ENCODE measurements around the gene INPP5K.

INPP5K gene

DNA sequence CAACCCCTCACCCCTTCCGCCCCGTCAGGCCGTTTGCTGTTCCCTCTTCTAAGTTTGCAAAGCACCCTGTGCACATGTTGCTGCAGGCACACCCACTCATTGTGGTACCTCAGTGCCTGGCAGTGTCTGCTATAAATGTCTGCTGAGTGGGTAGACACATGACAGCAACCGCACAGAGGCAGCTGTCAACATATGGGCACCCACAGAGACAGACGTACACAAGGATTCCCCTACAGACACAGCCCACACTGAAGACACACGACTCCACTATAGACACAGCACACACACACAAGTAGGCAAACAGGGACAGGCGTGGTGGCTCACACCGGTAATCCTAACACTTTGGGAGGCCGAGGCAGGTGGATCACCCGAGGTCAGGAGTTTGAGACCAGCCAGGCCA lies 42.6 kb downstream of the INPP5K start:
- Histone ChIP-seq H3K27me3 (ENCODE audit: control insufficient read depth in 3 of 3, insufficient read depth in 3 of 3, low read depth in 1 of 3, low read length in 3 of 3) (no peaks in the 10 kb centered on the region), H3K9me3 (replicated peaks in 1 of 2; ENCODE audit: control insufficient read depth in 2 of 2, insufficient read depth in 1 of 2, low read depth in 1 of 2, low read length in 2 of 2) (peaks cover 0 to 5% of the 10 kb centered on the region in 2 donors), H3K4me1 (ENCODE audit: control insufficient read depth in 2 of 2, insufficient read depth in 1 of 2, low read depth in 1 of 2, low read length in 2 of 2) (peaks cover 0 to 3% of the 10 kb centered on the region in 2 donors), H2BK120ac (ENCODE audit: low read depth, low read length) (peak overlapping the region; percentile 47), H3K79me1 (ENCODE audit: low read depth, low read length) (peaks cover 6% of the 10 kb centered on the region), H3K23ac (ENCODE audit: low read depth, low read length, poor library complexity) (no peak overlapping the region), H3K4me3 (ENCODE audit: low read length in 2 of 2) (no peak overlapping the region), H3K4ac (ENCODE audit: low read length) (no peak overlapping the region), H2AFZ (ENCODE audit: low read length) (no peak overlapping the region), H3K27ac (replicated peaks; ENCODE audit: low read length) (no peak overlapping the region), H3K4me2 (ENCODE audit: insufficient read depth, low read length, poor library complexity, severe bottlenecking) (no peak overlapping the region), H3K9ac (ENCODE audit: low read depth, low read length, poor library complexity) (no peak overlapping the region), H3K18ac (ENCODE audit: low read length) (no peak overlapping the region), H2BK5ac (ENCODE audit: low read length) (no peak overlapping the region), H2BK12ac (ENCODE audit: low read length) (no peak overlapping the region), H4K8ac (ENCODE audit: low read depth, low read length) (no peak overlapping the region), H4K91ac (ENCODE audit: low read depth, low read length, poor library complexity) (no peak overlapping the region), H2AK5ac (ENCODE audit: low read depth, low read length) (no peak overlapping the region), H3K14ac (ENCODE audit: low read length) (no peak overlapping the region), H2BK15ac (ENCODE audit: low read length) (no peak overlapping the region), H3K36me3 (replicated peaks in 1 of 2; ENCODE audit: control insufficient read depth in 2 of 2, insufficient read depth in 2 of 2, low read length in 2 of 2) (peaks cover 41 to 54% of the 10 kb centered on the region in 2 donors)
- WGBS, 2 donors (ENCODE audit: extremely low coverage in 2 of 2, insufficient read length in 2 of 2, insufficient replicate concordance in 1 of 2), result no CpG with 5 or more reads among the region's 10 CpGs
- no peak for DNase-seq (ENCODE audit: low spot score)

- H3K9ac ChIP-seq (ENCODE audit: low read depth, low read length, poor library complexity), result peak overlapping the region; percentile 21
- H4K91ac ChIP-seq (ENCODE audit: low read depth, low read length, poor library complexity), result no peak overlapping the region
- H2BK15ac ChIP-seq (ENCODE audit: low read length), result no peak overlapping the region
- peaks cover 41 to 54% of the 10 kb centered on the region in 2 donors for H3K36me3 ChIP-seq (replicated peaks in 1 of 2; ENCODE audit: control insufficient read depth in 2 of 2, insufficient read depth in 2 of 2, low read length in 2 of 2)
- DNase-seq (ENCODE audit: low spot score), result no peak
- H3K27me3 ChIP-seq (ENCODE audit: control insufficient read depth in 3 of 3, insufficient read depth in 3 of 3, low read depth in 1 of 3, low read length in 3 of 3), result no peaks in the 10 kb centered on the region
- peaks cover 10% of the 10 kb centered on the region for H3K79me1 ChIP-seq (ENCODE audit: low read depth, low read length)
- peaks cover 0 to 8% of the 10 kb centered on the region in 2 donors for H3K4me1 ChIP-seq (ENCODE audit: control insufficient read depth in 2 of 2, insufficient read depth in 1 of 2, low read depth in 1 of 2, low read length in 2 of 2)
- no peak overlapping the region for H3K4ac ChIP-seq (ENCODE audit: low read length)
- H2BK12ac ChIP-seq (ENCODE audit: low read length), result no peak overlapping the region
- H2BK120ac ChIP-seq (ENCODE audit: low read depth, low read length), result peak overlapping the region; percentile 47
- peak overlapping the region; percentile 38 for H3K18ac ChIP-seq (ENCODE audit: low read length)
- H4K8ac ChIP-seq (ENCODE audit: low read depth, low read length), result no peak overlapping the region
- no peak overlapping the region for H2AK5ac ChIP-seq (ENCODE audit: low read depth, low read length)
- WGBS, 2 donors (ENCODE audit: extremely low coverage in 2 of 2, insufficient read length in 2 of 2, insufficient replicate concordance in 1 of 2), result no CpG with 5 or more reads among the region's 11 CpGs
- H3K9me3 ChIP-seq (replicated peaks in 1 of 2; ENCODE audit: control insufficient read depth in 2 of 2, insufficient read depth in 1 of 2, low read depth in 1 of 2, low read length in 2 of 2), result peaks cover 0 to 5% of the 10 kb centered on the region in 2 donors
- no peak overlapping the region for H3K14ac ChIP-seq (ENCODE audit: low read length)
- H3K4me2 ChIP-seq (ENCODE audit: insufficient read depth, low read length, poor library complexity, severe bottlenecking), result no peak overlapping the region
- H3K23ac ChIP-seq (ENCODE audit: low read depth, low read length, poor library complexity), result peak overlapping the region; percentile 80
- H2AFZ ChIP-seq (ENCODE audit: low read length), result no peak overlapping the region
- H3K27ac ChIP-seq (replicated peaks; ENCODE audit: low read length), result no peak overlapping the region
- H2BK5ac ChIP-seq (ENCODE audit: low read length), result no peak overlapping the region
- H3K4me3 ChIP-seq (ENCODE audit: low read length in 2 of 2), result no peak overlapping the region
These were observed 43.2 kb downstream of the INPP5K start for GRCh38 chr17:1473170-1473569.

GRCh38 chr17:1471911-1472821 lies 44.2 kb downstream of the INPP5K start:
- Histone ChIP-seq H3K4ac (ENCODE audit: low read length) (no peak overlapping the region), H3K79me1 (ENCODE audit: low read depth, low read length) (peaks cover 11% of the 10 kb centered on the region), H3K27ac (replicated peaks; ENCODE audit: low read length) (no peak overlapping the region), H4K91ac (ENCODE audit: low read depth, low read length, poor library complexity) (no peak overlapping the region), H2AK5ac (ENCODE audit: low read depth, low read length) (no peak overlapping the region), H3K36me3 (replicated peaks in 1 of 2; ENCODE audit: control insufficient read depth in 2 of 2, insufficient read depth in 2 of 2, low read length in 2 of 2) (peaks cover 37 to 49% of the 10 kb centered on the region in 2 donors), H3K4me1 (ENCODE audit: control insufficient read depth in 2 of 2, insufficient read depth in 1 of 2, low read depth in 1 of 2, low read length in 2 of 2) (peaks cover 3 to 14% of the 10 kb centered on the region in 2 donors), H3K9ac (ENCODE audit: low read depth, low read length, poor library complexity) (no peak overlapping the region), H3K4me3 (ENCODE audit: low read length in 2 of 2) (no peak overlapping the region), H2BK120ac (ENCODE audit: low read depth, low read length) (no peak overlapping the region), H4K8ac (ENCODE audit: low read depth, low read length) (no peak overlapping the region), H3K14ac (ENCODE audit: low read length) (peak overlapping the region; percentile 82), H3K4me2 (ENCODE audit: insufficient read depth, low read length, poor library complexity, severe bottlenecking) (no peak overlapping the region), H3K23ac (ENCODE audit: low read depth, low read length, poor library complexity) (no peak overlapping the region), H2BK15ac (ENCODE audit: low read length) (no peak overlapping the region), H2BK12ac (ENCODE audit: low read length) (no peak overlapping the region), H3K9me3 (replicated peaks in 1 of 2; ENCODE audit: control insufficient read depth in 2 of 2, insufficient read depth in 1 of 2, low read depth in 1 of 2, low read length in 2 of 2) (peaks cover 0 to 5% of the 10 kb centered on the region in 2 donors), H3K27me3 (ENCODE audit: control insufficient read depth in 3 of 3, insufficient read depth in 3 of 3, low read depth in 1 of 3, low read length in 3 of 3) (no peaks in the 10 kb centered on the region), H2AFZ (ENCODE audit: low read length) (no peak overlapping the region), H2BK5ac (ENCODE audit: low read length) (no peak overlapping the region), H3K18ac (ENCODE audit: low read length) (no peak overlapping the region)
- DNase-seq (ENCODE audit: low spot score), result no peak
- no CpG with 5 or more reads among the region's 42 CpGs for WGBS, 2 donors (ENCODE audit: extremely low coverage in 2 of 2, insufficient read length in 2 of 2, insufficient replicate concordance in 1 of 2)

- Histone ChIP-seq H3K4me3 (ENCODE audit: low read length in 2 of 2) (no peak overlapping the region), H3K4me1 (ENCODE audit: control insufficient read depth in 2 of 2, insufficient read depth in 1 of 2, low read depth in 1 of 2, low read length in 2 of 2) (peaks cover 3 to 14% of the 10 kb centered on the region in 2 donors), H3K4me2 (ENCODE audit: insufficient read depth, low read length, poor library complexity, severe bottlenecking) (no peak overlapping the region), H3K27ac (replicated peaks; ENCODE audit: low read length) (no peak overlapping the region), H3K4ac (ENCODE audit: low read length) (no peak overlapping the region), H3K79me1 (ENCODE audit: low read depth, low read length) (peaks cover 11% of the 10 kb centered on the region), H2AFZ (ENCODE audit: low read length) (no peak overlapping the region), H2BK12ac (ENCODE audit: low read length) (no peak overlapping the region), H3K36me3 (replicated peaks in 1 of 2; ENCODE audit: control insufficient read depth in 2 of 2, insufficient read depth in 2 of 2, low read length in 2 of 2) (peaks cover 37 to 52% of the 10 kb centered on the region in 2 donors), H4K8ac (ENCODE audit: low read depth, low read length) (no peak overlapping the region), H2BK5ac (ENCODE audit: low read length) (no peak overlapping the region), H3K27me3 (ENCODE audit: control insufficient read depth in 3 of 3, insufficient read depth in 3 of 3, low read depth in 1 of 3, low read length in 3 of 3) (no peaks in the 10 kb centered on the region), H3K23ac (ENCODE audit: low read depth, low read length, poor library complexity) (no peak overlapping the region), H2AK5ac (ENCODE audit: low read depth, low read length) (no peak overlapping the region), H3K14ac (ENCODE audit: low read length) (no peak overlapping the region), H2BK15ac (ENCODE audit: low read length) (no peak overlapping the region), H4K91ac (ENCODE audit: low read depth, low read length, poor library complexity) (no peak overlapping the region), H3K18ac (ENCODE audit: low read length) (no peak overlapping the region), H2BK120ac (ENCODE audit: low read depth, low read length) (no peak overlapping the region), H3K9me3 (replicated peaks in 1 of 2; ENCODE audit: control insufficient read depth in 2 of 2, insufficient read depth in 1 of 2, low read depth in 1 of 2, low read length in 2 of 2) (peaks cover 0 to 5% of the 10 kb centered on the region in 2 donors), H3K9ac (ENCODE audit: low read depth, low read length, poor library complexity) (no peak overlapping the region)
- no peak for DNase-seq (ENCODE audit: low spot score)
- no CpG with 5 or more reads among the region's 15 CpGs for whole genome bisulfite sequencing, 2 donors (ENCODE audit: extremely low coverage in 2 of 2, insufficient read length in 2 of 2, insufficient replicate concordance in 1 of 2)
These were observed 44.9 kb downstream of the INPP5K start for GRCh38 chr17:1471490-1471889.
